GM12801 (cell line): Measurements from ENCODE around the gene ANKRD16.

Source experiments
- TF ChIP-seq, protein P1 (sequence below): IDR thresholded peaks from one replicate; pipeline ENCODE4 v1.5.1; 2011; ENCODE audit warnings: control low read depth; ENCODE audit not compliant: insufficient read length; ENCODE audit errors: extremely low read depth

The ANKRD16 gene

DNA sequence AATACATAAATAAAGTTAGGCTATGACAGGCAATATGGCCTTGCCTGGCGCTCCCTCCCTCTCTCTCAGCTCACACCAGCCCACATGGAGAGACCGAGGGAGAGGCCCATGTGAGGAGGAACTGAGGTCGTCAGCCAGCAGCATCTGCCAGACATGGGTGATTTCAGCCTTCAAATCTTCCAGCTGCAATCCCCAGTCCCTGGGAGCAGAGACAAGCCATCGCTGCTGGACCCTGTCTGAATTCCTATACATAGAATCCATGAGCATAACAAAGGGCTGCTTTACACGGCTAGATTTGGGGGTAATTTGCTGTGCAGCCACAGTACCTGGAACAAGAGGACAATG is 35.6 kb downstream of the ANKRD16 start:
- TF ChIP-seq, protein P1, sequence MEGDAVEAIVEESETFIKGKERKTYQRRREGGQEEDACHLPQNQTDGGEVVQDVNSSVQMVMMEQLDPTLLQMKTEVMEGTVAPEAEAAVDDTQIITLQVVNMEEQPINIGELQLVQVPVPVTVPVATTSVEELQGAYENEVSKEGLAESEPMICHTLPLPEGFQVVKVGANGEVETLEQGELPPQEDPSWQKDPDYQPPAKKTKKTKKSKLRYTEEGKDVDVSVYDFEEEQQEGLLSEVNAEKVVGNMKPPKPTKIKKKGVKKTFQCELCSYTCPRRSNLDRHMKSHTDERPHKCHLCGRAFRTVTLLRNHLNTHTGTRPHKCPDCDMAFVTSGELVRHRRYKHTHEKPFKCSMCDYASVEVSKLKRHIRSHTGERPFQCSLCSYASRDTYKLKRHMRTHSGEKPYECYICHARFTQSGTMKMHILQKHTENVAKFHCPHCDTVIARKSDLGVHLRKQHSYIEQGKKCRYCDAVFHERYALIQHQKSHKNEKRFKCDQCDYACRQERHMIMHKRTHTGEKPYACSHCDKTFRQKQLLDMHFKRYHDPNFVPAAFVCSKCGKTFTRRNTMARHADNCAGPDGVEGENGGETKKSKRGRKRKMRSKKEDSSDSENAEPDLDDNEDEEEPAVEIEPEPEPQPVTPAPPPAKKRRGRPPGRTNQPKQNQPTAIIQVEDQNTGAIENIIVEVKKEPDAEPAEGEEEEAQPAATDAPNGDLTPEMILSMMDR = no peak

DNA sequence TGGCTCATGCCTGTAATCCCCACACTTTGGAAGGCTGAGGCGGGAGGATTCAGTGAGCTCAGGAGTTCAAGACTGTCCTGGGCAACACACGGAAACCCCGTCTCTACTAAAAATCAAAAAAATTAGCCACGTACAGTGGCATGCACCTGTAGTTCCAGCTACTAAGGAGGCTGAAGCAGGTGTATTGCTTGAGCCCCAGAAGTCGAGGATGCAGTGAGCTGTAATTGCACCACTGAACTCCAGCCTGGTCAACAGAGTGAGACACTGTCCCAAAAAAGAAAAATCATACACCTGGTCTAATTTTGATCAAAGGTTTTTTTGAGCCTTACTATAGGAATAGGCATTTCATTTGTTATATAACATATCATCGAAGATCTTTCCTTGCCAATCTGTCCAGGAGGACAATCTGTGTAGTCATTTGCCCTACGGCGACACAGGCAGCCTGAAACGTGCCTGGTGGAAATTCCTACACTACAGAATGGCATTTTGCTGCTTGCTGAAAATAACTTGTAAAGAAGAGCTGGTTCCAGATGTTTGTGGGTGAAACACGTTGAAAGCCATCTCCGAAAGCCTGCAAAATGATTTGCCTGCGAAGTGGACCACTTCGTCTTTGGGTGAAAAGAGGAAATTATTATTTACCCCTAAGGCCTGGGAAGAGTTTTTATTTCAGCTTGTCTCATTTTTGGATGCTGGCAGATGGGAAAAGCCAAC is 45.2 kb downstream of the ANKRD16 start:
- TF ChIP-seq, protein P1 = no peak

- TF ChIP-seq, protein P1 = no peak
Measured at GRCh38 chr10:5843686-5844344, 45.9 kb downstream of the ANKRD16 start.

GRCh38 chr10:5841965-5842364 is 47.7 kb downstream of the ANKRD16 start:
- TF ChIP-seq, protein P1 = no peak

GRCh38 chr10:5840314-5841307 is 49.1 kb downstream of the ANKRD16 start:
- TF ChIP-seq, protein P1 = no peak

GRCh38 chr10:5835446-5836095 is 54.1 kb downstream of the ANKRD16 start:
- TF ChIP-seq, protein P1 = no peak
